HepG2 (cell line): ENCODE results near the gene ERLEC1. TPM values are rescaled to one million over a fixed set of nuclear protein-coding genes. Genes with fewer than 3 reads are reported as not detected.

Experiments
- ATAC-seq: fragments of 200-7000 bp; cut with Tn5 transposase; 3 replicates; pipeline ENCODE4 v1.9.1; 2020; ENCODE audit warnings: mild to moderate bottlenecking, moderate library complexity
- BruUV-seq: library from RNA; stranded (reverse); fragments of 400-500 nt; replicated peaks from 2 replicates; lab custom pipeline; 2021; lab: Mats Ljungman, UMichigan
- CTCF ChIA-PET: fragments of 300-600 bp; formaldehyde crosslinking; extraction: SDS; loops from one replicate; lab custom pipeline; 2021; ENCODE audit warnings: low total read pairs, inconsistent platforms, low intra/inter-chr PET ratio; lab: Yijun Ruan, JAX
- POLR2A ChIA-PET: fragments of 350-600 bp; sonication (Branson Sonifier 250); formaldehyde crosslinking; loops from one replicate; lab custom pipeline; 2020; ENCODE audit warnings: antibody characterized with exemption, inconsistent platforms; lab: Yijun Ruan, JAX
- DNase-seq: peaks from one replicate; pipeline ENCODE4 v3.0.0-alpha.2; 2015; ENCODE audit warnings: low spot score
- FAIRE-seq: peaks from 3 replicates; lab custom pipeline; 2011; peaks lifted over from hg19 to GRCh38; lab: Jason Lieb, UNC
- H2AFZ ChIP-seq: one replicate; pipeline ENCODE4 v1.6.1; 2011; ENCODE audit warnings: low read length, inconsistent platforms
- H3K27ac ChIP-seq: fragments of 300-600 bp; 3 replicates; pipeline ENCODE4 v1.8.0; 2011; ENCODE audit warnings: mixed run types, mild to moderate bottlenecking, mixed read lengths, low read length, inconsistent platforms; ENCODE audit not compliant: insufficient read depth; ENCODE audit errors: extremely low read length
- H3K27me3 ChIP-seq, 2 experiments: fragments of 200-600 bp in 1 of 2; 2 replicates in 1 of 2; 3 replicates in 1 of 2; pipeline versions ENCODE4 v1.6.0 to v1.8.0; 2011; ENCODE audit warnings: low read length in 2 of 2, mild to moderate bottlenecking in 2 of 2, moderate library complexity in 2 of 2, inconsistent platforms in 1 of 2; ENCODE audit not compliant: insufficient read depth in 2 of 2, control insufficient read depth in 1 of 2
- H3K36me3 ChIP-seq, 2 experiments: fragments of 200-600 bp in 1 of 2; replicated peaks in 1 of 2; 2 replicates in 1 of 2; 3 replicates in 1 of 2; pipeline versions ENCODE4 v1.5.1 to v1.8.0; 2011; ENCODE audit warnings: low read length in 2 of 2, inconsistent platforms in 1 of 2; ENCODE audit not compliant: insufficient read depth in 2 of 2, control insufficient read depth in 1 of 2
- H3K4me1 ChIP-seq: 2 replicates; pipeline ENCODE4 v1.5.1; 2012; ENCODE audit warnings: low read length, inconsistent platforms; ENCODE audit not compliant: insufficient read depth
- H3K4me2 ChIP-seq: 2 replicates; pipeline ENCODE4 v1.6.0; 2011; ENCODE audit warnings: low read depth, low read length, inconsistent platforms
- H3K4me3 ChIP-seq, 3 experiments: fragments of 200-600 bp in 1 of 3; sonication (generic), shearing (Covaris generic) in 1 of 3; replicated peaks in 1 of 3; 2 replicates each; pipeline ENCODE4 v1.5.1; 2011 to 2016; ENCODE audit warnings: low read length in 3 of 3, inconsistent platforms in 2 of 3, low read depth in 2 of 3, mild to moderate bottlenecking in 2 of 3, control low read depth in 1 of 3, mixed read lengths in 1 of 3; ENCODE audit not compliant: insufficient read depth in 1 of 3
- H3K79me2 ChIP-seq: one replicate; pipeline ENCODE4 v1.6.1; 2011; ENCODE audit warnings: low read length, inconsistent platforms; ENCODE audit not compliant: insufficient read depth
- H3K9ac ChIP-seq: 2 replicates; pipeline ENCODE4 v1.6.0; 2011; ENCODE audit warnings: mild to moderate bottlenecking, low read depth, low read length, inconsistent platforms; ENCODE audit not compliant: insufficient read depth
- H3K9me3 ChIP-seq: 2 replicates; pipeline ENCODE4 v1.5.1; 2012; ENCODE audit warnings: mild to moderate bottlenecking, low read length
- H4K20me1 ChIP-seq: 2 replicates; pipeline ENCODE4 v1.6.0; 2011; ENCODE audit warnings: inconsistent platforms, mild to moderate bottlenecking, low read length, moderate library complexity; ENCODE audit not compliant: insufficient read depth
- AGO2 ChIP-seq: fragments of 200-400 bp; formaldehyde crosslinking; optimal IDR thresholded peaks from 2 replicates; pipeline ENCODE3; 2017; ENCODE audit warnings: mild to moderate bottlenecking, low read depth, low read length, moderate library complexity
- CCAR2 ChIP-seq: fragments of 200-400 bp; formaldehyde crosslinking; optimal IDR thresholded peaks from 2 replicates; pipeline ENCODE3; 2018; ENCODE audit warnings: low read depth, mild to moderate bottlenecking, low read length, moderate library complexity
- CENPBD1 ChIP-seq: sonication (generic); formaldehyde crosslinking; IDR thresholded peaks from 2 replicates; pipeline ENCODE4 v1.8.0; 2022; ENCODE audit warnings: missing genetic modification reagents, low read depth, mild to moderate bottlenecking, borderline replicate concordance
- FOXA3 ChIP-seq: IDR thresholded peaks from 2 replicates; pipeline ENCODE4 v1.6.1; 2016; ENCODE audit warnings: missing genetic modification reagents, missing compliant biosample characterization
- GRHL1 ChIP-seq: sonication (generic); formaldehyde crosslinking; conservative IDR thresholded peaks from 2 replicates; pipeline ENCODE4 v1.8.0; 2022; ENCODE audit warnings: missing genetic modification reagents
- HHEX ChIP-seq: IDR thresholded peaks from 2 replicates; pipeline ENCODE4 v1.6.1; 2016; ENCODE audit warnings: control low read depth
- HMGA1 ChIP-seq: sonication (generic); formaldehyde crosslinking; conservative IDR thresholded peaks from 2 replicates; pipeline ENCODE4 v1.4.0; 2020; ENCODE audit warnings: missing genetic modification reagents
- LCORL ChIP-seq, 2 experiments: fragments of 450-650 bp in 1 of 2; sonication (generic) in 1 of 2; formaldehyde crosslinking in 1 of 2; IDR thresholded peaks; 2 replicates each; pipeline versions ENCODE4 v1.5.0 to v1.6.1; 2017 to 2020; ENCODE audit warnings: antibody characterized with exemption in 1 of 2, missing genetic modification reagents in 1 of 2
- MEIS2 ChIP-seq: sonication (generic); formaldehyde crosslinking; IDR thresholded peaks from 2 replicates; pipeline ENCODE4 v1.9.0; 2021; ENCODE audit warnings: mild to moderate bottlenecking, missing genetic modification reagents
- NFYC ChIP-seq: IDR thresholded peaks from 2 replicates; pipeline ENCODE4 v1.6.1; 2016; ENCODE audit warnings: missing genetic modification reagents, missing compliant biosample characterization
- SIN3B ChIP-seq: fragments of 150-350 bp; IDR thresholded peaks from 2 replicates; pipeline ENCODE4 v1.6.1; 2014; ENCODE audit warnings: low read length
- SPEN ChIP-seq: sonication (generic); formaldehyde crosslinking; IDR thresholded peaks from 2 replicates; pipeline ENCODE4 v1.5.1; 2020; ENCODE audit warnings: low read depth, mild to moderate bottlenecking, missing genetic modification reagents
- THYN1 ChIP-seq: sonication (generic); formaldehyde crosslinking; IDR thresholded peaks from 2 replicates; pipeline ENCODE4 v1.8.1; 2023; ENCODE audit warnings: low read depth, mild to moderate bottlenecking, moderate library complexity, missing genetic modification reagents, borderline replicate concordance
- ZBTB3 ChIP-seq: sonication (generic); formaldehyde crosslinking; IDR thresholded peaks from 2 replicates; pipeline ENCODE4 v1.4.0; 2020; ENCODE audit warnings: low read depth, mild to moderate bottlenecking, moderate library complexity, missing genetic modification reagents, borderline replicate concordance
- ZFAT ChIP-seq: sonication (generic); formaldehyde crosslinking; conservative IDR thresholded peaks from 2 replicates; pipeline ENCODE4 v1.8.1; 2023; ENCODE audit warnings: missing genetic modification reagents, inconsistent platforms
- ZFP90 ChIP-seq: sonication (generic); formaldehyde crosslinking; IDR thresholded peaks from 2 replicates; pipeline ENCODE4 v1.8.0; 2022; ENCODE audit warnings: missing genetic modification reagents, mild to moderate bottlenecking, inconsistent platforms, borderline replicate concordance
- ZNF224 ChIP-seq: sonication (generic); formaldehyde crosslinking; IDR thresholded peaks from 2 replicates; pipeline ENCODE4 v1.5.0; 2020; ENCODE audit warnings: mild to moderate bottlenecking, missing genetic modification reagents
- ZNF530 ChIP-seq: sonication (generic); formaldehyde crosslinking; IDR thresholded peaks from 2 replicates; pipeline ENCODE4 v1.5.0; 2020; ENCODE audit warnings: low read depth, mild to moderate bottlenecking, missing genetic modification reagents
- ZNF768 ChIP-seq: sonication (generic); formaldehyde crosslinking; IDR thresholded peaks from 2 replicates; pipeline ENCODE4 v1.4.0; 2020; ENCODE audit warnings: missing genetic modification reagents
- WGBS: methylation state at CpG from one replicate; pipeline ENCODE4 v1.1.6; 2017; ENCODE audit warnings: low lambda C conversion rate; 5-methylcytosine and 5-hydroxymethylcytosine counted together
- in situ Hi-C: cut with HindIII; loops from 2 replicates; pipeline ENCODE4 v1.10.0; 2017; ENCODE audit warnings: low pct_unique_long_range_greater_than_20kb; ENCODE audit not compliant: extremely low pct_ligation_motif_present
- intact Hi-C: fragments of 100-400 bp; cut with micrococcal nuclease; formaldehyde crosslinking; loops from one replicate; pipeline ENCODE4 v1.10.0; 2022; ENCODE audit not compliant: unreplicated experiment
- polyA plus RNA-seq, 8 experiments: library from polyadenylated mRNA; depleted of rRNA in 3 of 8; stranded (reverse) in 7 of 8; unstranded in 1 of 8; fragments of >200 nt; fragmentation: Illumina TruSeq in 4 of 8; extraction: Trizol in 4 of 8; gene quantifications; 2 replicates each; pipeline versions ENCODE4 v1.2.1 to v1.2.3, GENCODE V29; 2011 to 2016; ENCODE audit warnings: low read depth in 4 of 8, missing spikeins in 1 of 8, mixed read lengths in 1 of 8; ENCODE audit not compliant: insufficient read depth in 1 of 8
- total RNA-seq, 5 experiments: library from RNA; depleted of rRNA; stranded (reverse); fragments of >200 nt; fragmentation: Illumina TruSeq; extraction: Trizol; gene quantifications; 2 replicates each; pipeline ENCODE4 v1.2.3, GENCODE V29; 2016; ENCODE audit warnings: low read depth in 1 of 5
- TF ChIP-seq, protein P1 (sequence below): sonication (generic); formaldehyde crosslinking; IDR thresholded peaks from 2 replicates; pipeline ENCODE4 v1.4.0; 2020; ENCODE audit warnings: missing genetic modification reagents, mild to moderate bottlenecking, borderline replicate concordance

The ERLEC1 gene
- total and polyA plus RNA-seq, 2 of the 13 experiments (the other 11 are each of a cell fraction or from before 2014, with no cell fraction given) = 87.3 to 88.4 TPM

DNA sequence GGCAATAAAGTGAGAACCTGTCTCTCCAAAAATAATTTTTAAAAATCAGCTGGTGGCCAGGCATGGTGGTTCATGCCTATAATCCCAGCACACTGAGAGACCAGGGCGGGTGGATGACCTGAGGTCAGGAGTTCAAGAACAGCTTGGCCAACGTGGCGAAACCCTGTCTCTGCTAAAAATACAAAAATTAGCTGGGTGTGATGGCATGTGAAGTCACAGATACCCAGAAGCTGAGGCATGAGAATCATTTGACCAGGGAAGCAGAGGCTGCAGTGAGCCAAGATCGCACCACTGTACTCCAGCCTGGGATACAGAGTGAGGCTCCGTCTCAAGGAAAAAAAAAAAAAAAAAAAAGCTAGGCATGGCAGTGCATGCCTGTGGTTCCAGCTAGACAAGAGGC, 80.3 kb downstream of the ERLEC1 start:
- DNase-seq (no peak), FAIRE-seq (no peak), ATAC-seq (no peak)
- intact Hi-C loops = no loop called here
- Histone ChIP-seq H3K36me3 (peaks cover 22 to 44% of the 10 kb centered on the region in 2 experiments), H3K27ac (no peak overlapping the region), H3K4me3 (no peak overlapping the region), H4K20me1 (no peaks in the 10 kb centered on the region), H3K4me1 (no peaks in the 10 kb centered on the region), H3K9me3 (no peaks in the 10 kb centered on the region), H2AFZ (no peak overlapping the region), H3K4me2 (no peak overlapping the region), H3K79me2 (no peaks in the 10 kb centered on the region)
- no TSS peak for BruUV-seq
- 97% methylated on average over 5 of the region's 5 CpGs for WGBS
- ChIA-PET POLR2A (interaction anchor here (0.6 kb wide), 1 partner anchor 875 kb away, joined by 3 read pairs; no protein-coding TSS in a partner anchor), CTCF (no interaction called here)
- TF ChIP-seq HMGA1 (CRISPR knock-in tag) (no peak), ZNF224 (CRISPR knock-in tag) (no peak), HHEX (CRISPR knock-in tag) (no peak), FOXA3 (CRISPR knock-in tag) (no peak), ZBTB3 (CRISPR knock-in tag) (no peak), ZFAT (no peak), CCAR2 (no peak), ZNF530 (CRISPR knock-in tag) (no peak), ZFP90 (no peak), CENPBD1 (no peak), NFYC (CRISPR knock-in tag) (no peak), LCORL (IDR thresholded peaks at IDR 0.05) (no peak), LCORL (CRISPR knock-in tag; IDR thresholded peaks at IDR 0.05) (no peak), ZNF768 (CRISPR knock-in tag) (no peak), SIN3B (no peak), THYN1 (CRISPR knock-in tag) (no peak), AGO2 (no peak), MEIS2 (no peak), GRHL1 (CRISPR knock-in tag) (no peak), SPEN (CRISPR knock-in tag) (no peak)
- TF ChIP-seq, protein P1, sequence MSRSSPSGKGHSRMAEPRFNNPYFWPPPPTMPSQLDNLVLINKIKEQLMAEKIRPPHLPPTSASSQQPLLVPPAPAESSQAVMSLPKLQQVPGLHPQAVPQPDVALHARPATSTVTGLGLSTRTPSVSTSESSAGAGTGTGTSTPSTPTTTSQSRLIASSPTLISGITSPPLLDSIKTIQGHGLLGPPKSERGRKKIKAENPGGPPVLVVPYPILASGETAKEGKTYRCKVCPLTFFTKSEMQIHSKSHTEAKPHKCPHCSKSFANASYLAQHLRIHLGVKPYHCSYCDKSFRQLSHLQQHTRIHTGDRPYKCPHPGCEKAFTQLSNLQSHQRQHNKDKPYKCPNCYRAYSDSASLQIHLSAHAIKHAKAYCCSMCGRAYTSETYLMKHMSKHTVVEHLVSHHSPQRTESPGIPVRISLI (CRISPR knock-in tag) = no peak
- TF ChIP-seq, all 625 proteins: peak for 0
- Histone ChIP-seq H3K9ac (no peak overlapping the region), H3K27me3 (no peaks in the 10 kb centered on the region)
- in situ Hi-C loops = no loop called here
